Measurements from ENCODE around the gene GNB4. TPM values are rescaled to one million over a fixed set of nuclear protein-coding genes. Genes with fewer than 3 reads are reported as not detected.

GNB4 gene
- 1 to 10 TPM; 1.4 TPM for total RNA-seq

DNA sequence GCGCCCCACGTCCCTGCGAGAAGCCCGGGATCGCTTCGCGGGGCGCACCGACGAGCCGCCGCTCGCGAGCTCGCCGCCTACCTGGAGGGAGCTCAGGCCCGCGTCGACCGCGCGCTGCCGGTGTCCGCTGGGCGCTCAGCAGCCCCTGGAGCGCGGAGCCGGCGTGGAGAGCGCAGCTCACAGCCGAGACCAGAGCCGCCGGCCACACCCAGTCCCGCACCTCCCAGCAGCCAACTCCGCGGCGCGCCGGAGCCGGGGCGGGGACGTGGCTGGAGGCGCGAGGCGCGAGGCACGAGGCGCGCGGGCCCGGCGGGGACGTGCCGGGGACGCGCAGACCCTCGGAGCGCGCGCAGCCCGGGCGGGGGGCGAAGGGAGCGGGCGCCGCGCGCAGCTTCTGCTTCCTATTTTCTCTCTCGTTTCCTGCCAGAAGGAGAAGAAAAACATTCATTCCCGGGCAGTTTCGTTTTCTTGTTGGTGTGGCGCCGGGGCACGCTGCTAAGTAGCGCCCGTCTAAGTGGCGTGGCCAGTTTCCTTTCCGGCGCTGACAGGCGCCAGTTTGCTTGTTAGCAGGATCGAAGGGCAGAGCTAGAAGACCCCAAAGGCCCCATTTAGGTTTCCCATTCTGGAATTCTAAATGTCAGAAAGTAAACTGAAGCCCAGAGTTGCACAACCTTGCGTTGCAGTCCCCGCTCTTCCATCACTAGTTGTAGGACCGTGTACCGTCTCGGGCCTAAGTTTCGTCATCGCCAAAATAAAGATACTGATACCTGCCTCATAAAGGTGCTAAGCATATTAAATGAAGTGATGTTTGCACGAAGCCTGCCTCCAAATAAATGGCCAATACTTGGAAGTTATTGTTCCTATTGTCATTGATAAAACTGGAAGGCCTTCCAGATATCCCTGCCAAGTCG lies at the start of gene GNB4:
TSS of gene GNB4 (minus strand) at position 206 of the 911 bp plus-strand sequence. CDS start 25,270 bp downstream, outside the sequence.
- ChIA-PET CTCF (no interaction called here), POLR2A (no interaction called here)

DNA sequence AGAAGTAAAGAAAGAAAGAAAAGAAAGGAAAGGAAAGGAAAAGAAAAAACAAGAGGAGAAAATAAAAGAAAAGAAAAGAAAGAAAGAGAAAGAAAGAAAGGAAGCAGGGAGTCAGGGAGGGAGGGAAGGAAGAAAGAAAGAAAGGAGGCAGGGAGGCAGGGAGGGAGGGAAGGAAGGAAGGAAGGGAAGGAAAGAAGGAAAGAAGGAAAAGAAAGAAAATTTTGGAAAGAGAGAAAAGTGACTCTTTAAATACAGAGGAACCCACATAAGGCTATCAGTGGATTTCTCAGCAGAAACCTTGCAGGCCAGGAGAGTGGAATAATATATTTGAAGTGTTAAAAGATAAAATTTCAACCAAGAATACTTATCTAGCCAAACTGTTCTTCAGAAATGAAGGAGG lies 44.2 kb upstream of the GNB4 start:
- CTCF ChIA-PET = no interaction called here

DNA sequence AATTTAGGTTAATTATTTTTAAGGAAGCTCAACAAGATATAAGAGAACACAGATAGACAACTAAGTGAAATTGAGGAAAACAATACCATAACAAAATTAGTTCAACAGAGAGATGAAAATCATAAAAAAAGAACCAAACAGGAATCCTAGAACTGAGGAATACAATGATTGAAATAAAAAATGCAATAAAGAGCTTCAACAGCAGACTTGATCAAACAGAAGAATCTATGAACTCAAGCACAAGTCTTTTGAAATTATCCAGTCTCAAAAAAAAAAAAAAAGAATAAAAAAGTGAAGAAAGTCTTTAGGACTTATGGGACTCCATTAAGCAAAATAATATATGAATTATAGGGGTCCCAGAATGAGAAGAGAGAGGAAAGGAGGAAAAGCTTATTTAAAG lies 42.0 kb upstream of the GNB4 start:
- POLR2A ChIA-PET = interaction anchor here (0.6 kb wide), 1 partner anchor 722 kb away, joined by 15 read pairs; no protein-coding TSS in a partner anchor
- CTCF ChIA-PET = no interaction called here

More for the DNA sequence above, 44.2 kb upstream of the GNB4 start:
- POLR2A ChIA-PET = no interaction called here

DNA sequence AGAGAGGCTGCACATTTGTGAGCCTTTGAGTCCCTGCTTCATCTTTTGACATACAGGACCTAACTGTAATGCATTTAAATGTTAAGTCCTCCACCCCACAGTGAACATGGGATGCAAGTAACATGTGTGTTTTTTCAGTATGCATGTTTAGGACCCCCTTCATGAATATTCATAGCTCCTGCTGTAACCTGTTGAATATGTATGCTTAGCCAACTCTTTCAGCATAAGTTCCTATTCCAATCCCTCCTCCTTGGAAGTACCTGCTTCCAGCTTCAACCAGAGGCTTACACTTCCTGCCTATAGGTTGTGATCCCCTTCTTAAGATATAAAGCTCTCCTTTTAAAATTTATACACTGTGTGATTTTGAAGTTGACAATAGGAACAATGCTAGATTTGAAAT lies 36.9 kb upstream of the GNB4 start:
- CTCF ChIA-PET = no interaction called here
- POLR2A ChIA-PET = no interaction called here

DNA sequence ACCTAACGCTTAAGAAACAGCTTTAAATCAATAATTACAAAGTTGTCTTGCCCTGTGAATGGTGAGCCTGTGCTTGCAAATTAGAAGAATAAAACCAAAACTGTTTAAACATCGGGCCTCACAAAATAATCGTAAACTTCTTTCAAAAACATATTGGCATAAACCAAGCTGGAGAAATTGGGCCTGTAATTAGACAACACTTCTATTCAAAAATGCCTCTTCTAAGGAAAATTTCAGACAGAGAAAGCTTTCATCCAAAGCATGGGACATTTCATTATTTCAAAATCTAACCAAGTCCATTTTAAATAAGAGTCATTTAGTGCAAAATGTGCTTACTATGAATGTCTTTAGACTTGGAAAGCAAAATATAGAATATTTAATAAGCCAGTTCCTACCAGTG lies 35.5 kb upstream of the GNB4 start:
- ChIA-PET POLR2A (no interaction called here), CTCF (no interaction called here)

DNA sequence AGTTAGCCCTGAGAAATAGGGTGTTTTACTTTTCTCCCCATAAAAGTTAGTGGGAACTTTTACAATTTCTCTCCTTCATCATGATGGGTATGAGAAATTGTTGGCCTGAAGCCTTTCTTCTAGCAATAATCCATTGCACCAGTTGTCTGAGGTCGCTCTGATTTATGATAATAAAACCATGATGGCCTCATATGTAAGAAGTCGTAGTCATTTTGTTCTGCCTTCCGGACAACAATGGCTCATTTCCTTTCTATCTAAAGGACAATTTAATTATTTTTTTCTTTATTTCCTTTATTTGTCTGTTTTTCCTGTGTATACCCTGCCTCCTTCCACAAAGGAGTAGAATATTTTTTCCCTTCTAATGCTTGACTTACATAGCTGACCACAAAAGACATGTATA lies 31.6 kb upstream of the GNB4 start:
- CTCF ChIA-PET = no interaction called here

DNA sequence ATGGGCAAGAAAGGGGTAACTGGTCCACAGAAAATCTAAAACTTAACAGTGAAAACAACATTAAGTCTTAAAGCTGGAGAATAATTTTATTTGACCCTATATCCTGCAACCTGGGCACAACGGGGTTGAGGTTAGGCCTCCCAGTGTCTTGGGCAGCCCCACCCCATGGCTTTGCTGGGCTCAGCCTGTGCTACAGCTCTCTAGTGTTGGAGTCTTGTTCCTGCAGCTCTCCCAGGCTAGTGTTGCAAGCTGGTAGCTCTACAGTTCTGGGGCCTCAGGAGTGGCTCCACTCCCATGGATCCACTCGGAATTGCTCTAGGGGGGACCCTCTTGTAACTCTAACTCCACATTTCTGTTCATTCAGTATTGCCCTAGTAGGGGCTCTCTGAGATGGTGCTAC lies 24.9 kb upstream of the GNB4 start:
- POLR2A ChIA-PET = no interaction called here
- CTCF ChIA-PET = no interaction called here

More for the DNA sequence above, 31.6 kb upstream of the GNB4 start:
- POLR2A ChIA-PET = no interaction called here

DNA sequence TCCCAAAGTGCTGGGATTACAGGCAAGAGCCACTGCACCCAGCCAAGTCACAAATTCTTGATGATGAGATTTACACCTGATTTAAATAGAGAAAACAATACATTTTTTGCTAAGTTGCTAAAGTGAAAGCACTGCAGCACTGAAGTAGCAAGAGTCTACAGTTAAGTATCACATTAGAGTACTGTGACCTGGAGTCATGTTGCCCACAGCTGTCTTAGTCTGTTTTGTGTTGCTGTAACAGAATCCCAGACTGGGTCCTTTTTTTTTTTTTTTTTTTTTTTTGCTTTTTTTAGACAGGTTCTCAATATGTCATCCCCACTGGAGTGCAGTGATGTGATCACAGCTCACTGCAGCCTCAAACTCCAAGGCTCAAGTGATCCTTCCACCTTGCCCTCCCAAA lies 23.2 kb upstream of the GNB4 start:
- CTCF ChIA-PET = no interaction called here
- POLR2A ChIA-PET = no interaction called here

DNA sequence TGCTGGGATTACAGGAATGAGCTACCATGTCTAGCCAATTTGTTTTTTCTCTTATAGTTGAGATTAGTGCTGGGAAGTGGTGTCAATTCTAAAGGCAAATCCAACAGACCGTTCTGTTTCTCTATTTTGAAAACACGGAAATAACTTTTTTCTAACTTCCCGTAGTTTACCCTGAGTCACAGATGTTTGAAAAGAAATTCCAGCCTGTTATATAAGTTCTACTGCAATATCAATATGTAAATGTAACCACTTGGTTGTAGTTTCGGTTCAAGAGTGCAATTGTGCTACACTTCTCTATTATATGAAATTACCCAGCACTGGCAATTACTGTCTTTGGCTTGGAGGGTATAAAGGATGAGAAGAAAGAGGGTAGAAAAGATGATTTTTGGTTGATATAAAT lies 22.3 kb upstream of the GNB4 start:
- POLR2A ChIA-PET = no interaction called here
- CTCF ChIA-PET = no interaction called here

DNA sequence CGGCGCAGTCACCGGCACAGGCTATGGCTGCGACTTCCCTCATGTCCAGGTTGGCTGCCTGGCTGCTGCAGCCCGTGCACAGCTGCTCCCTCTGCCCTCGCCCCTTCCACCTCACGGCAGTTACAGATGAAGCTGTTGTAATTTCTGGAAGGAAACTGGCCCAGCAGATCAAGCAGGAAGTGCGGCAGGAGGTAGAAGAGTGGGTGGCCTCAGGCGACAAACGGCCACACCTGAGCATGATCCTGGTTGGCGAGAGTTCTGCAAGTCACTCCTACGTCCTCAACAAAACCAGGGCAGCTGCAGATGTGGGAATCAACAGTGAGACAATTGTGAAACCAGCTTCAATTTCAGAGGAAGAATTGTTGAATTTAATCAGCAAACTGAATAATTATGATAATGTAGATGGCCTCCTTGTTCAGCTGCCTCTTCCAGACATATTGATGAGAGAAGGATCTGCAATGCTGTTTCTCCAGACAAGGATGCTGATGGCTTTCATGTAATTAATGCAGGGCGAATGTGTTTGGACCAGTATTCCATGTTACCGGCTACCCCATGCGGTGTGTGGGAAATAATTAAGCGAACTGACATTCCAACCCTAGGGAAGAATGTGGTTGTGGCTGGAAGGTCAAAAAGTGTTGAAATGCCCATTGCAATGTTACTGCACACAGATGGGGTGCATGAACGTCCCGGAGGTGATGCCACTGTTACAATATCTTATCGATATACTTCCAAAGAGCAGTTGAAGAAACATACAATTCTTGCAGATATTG lies 13.2 kb upstream of the GNB4 start:
- ChIA-PET POLR2A (no interaction called here), CTCF (no interaction called here)

DNA sequence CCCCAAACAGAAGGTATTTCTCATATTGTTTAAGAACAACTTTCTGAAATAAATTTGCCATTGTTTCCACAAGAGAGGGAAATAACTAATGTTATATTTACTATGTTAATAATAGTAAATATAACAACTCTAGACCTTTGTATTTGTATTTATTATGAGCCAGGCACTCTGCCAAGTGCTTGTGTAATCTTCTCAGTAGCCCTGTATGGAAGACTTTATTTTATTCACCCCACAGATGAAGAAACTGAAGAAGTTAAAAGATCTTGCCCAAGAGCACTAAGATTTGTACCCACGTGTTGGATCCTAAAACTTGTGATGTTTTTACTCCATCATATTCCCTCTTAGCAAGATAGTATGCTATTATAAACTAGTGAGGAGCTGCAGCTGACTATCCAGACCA lies 12.0 kb upstream of the GNB4 start:
- POLR2A ChIA-PET = no interaction called here

DNA sequence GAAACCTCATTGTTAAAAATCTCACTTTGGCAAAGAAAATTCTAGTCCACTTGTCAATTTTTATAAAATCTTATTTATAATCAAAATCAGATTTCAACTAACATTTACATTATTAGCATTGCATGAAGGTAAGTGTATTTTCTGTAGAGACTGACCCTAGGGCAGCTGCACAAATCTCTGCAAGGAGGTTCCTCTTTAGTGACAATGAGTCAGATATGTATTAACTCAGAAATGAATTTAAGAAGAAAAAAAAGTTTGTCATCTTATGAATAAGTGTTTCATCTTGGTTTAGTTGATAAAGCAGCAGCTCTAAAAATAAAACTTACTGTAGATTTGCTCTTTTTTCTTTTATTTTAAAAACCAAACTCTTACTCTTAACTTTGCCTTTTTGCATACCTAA lies 9.0 kb upstream of the GNB4 start:
- ChIA-PET CTCF (interaction anchor here (0.9 kb wide), 1 partner anchor 10 kb away, joined by 3 read pairs; no protein-coding TSS in a partner anchor), POLR2A (no interaction called here)

More for the DNA sequence above, 12.0 kb upstream of the GNB4 start:
- CTCF ChIA-PET = no interaction called here

DNA sequence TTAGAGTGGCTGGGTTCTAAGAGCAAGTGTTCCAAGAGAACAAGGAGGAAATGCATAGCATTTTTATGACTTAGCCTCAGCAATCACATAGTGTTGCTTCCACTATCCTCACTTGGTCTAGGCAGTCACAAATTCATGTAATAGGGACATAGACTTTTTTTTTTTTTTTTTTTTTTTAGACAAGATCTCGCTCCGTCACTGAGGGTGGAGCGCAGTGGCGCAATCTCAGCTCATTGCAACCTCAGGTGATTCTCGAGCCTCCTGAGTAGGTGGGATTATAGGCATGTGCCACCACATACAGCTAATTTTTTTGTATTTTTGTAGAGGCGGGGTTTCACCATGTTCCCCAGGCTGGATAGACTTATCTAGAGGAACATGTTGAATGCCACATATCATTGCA lies 4.7 kb upstream of the GNB4 start:
- POLR2A ChIA-PET = no interaction called here
- CTCF ChIA-PET = no interaction called here

DNA sequence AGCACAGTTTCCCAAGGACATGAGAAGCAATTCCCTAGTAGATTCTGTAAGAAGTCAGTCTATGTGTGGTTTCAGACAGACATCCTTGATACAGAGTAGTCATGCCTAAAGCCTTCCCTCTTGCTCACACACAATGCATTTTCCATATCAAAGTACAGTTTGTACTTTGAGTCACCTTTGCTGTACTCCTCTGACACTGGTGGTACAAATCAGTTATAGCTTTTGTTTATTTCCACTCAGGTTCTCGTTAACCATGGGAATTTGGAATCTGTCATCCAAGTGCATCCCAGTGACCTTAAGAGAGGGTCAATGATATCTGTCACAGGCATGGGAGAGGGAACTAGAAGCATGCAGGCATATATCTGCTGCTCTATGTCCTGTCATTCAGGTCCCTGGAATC lies 3.6 kb upstream of the GNB4 start:
- CTCF ChIA-PET = no interaction called here
- POLR2A ChIA-PET = no interaction called here

DNA sequence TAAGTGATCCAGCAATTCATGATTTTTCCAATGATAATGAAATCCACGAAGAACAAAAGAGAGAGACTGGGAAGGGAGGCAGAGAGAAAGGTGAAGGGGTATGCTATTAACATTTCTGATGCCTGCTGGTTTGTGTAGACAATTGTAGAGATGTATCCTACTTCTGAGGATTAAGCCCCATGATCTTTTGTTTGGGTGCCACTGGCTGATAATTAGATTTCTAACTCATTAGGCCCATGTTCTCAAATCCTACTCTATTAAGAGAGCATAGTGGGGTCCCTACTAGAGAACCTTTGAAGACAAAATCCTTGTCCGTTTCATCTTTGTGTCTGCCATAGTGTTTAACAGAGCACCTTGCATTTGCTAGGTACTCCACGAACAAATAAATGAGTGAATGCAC lies 2.7 kb upstream of the GNB4 start:
- CTCF ChIA-PET = no interaction called here
- POLR2A ChIA-PET = no interaction called here

DNA sequence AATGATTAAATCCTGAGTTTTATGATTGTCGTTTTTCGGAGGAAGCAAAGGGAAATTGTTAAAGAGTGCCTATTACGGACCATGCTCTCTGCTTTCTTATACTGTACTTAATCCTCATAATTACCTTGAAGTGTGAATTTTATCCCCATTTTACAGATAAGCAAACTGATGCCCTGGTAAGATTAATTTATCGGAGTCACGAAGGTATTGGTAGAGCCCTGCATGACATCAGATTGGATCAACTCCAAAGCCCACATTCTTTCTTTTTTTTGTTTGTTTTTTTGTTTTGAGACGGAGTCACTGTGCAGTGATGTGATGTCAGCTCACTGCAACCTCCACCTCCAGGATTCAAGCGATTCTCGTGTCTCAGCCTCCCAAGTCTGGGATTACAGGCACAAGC lies 1.6 kb upstream of the GNB4 start:
- POLR2A ChIA-PET = no interaction called here
- CTCF ChIA-PET = no interaction called here

DNA sequence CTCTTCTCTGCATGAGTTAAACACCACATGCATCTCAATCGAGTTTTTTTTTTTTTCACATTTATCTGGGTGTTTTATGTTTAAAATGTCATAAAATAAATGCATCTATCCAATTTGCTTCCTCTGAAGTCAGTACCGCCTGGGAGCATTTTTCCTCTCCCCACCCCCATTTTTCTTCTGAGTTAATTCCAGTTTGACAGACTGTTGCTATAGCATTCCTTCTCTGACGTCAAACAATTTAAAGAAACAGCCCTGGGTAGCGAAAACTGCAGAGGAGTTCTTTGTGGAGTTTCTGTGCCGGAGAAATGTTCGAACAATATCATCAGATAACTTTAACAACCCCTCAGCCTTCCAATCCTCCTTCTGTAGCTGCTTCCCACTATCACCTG lies 900 bp upstream of the GNB4 start:
- CTCF ChIA-PET = no interaction called here
- POLR2A ChIA-PET = no interaction called here

DNA sequence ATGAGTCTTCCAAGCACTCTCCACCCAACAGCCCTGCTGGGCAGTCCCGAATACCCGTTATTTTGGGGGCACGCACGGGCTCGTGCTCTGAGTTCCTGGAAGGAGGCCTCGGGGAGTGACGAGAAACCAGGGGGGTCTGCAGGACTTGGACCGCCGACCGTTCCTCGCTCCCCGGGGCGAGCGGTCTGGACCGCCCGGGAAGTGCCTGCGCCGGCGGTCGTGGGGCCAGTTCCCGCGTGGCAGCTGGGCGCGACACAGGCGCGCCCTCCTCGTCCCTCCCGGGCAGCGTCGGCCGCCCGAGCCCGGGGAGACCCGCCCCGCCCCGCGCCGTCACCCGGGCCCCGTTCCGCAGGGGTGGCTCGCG lies 387 bp downstream of the GNB4 start:
- CTCF ChIA-PET = no interaction called here
- POLR2A ChIA-PET = no interaction called here

DNA sequence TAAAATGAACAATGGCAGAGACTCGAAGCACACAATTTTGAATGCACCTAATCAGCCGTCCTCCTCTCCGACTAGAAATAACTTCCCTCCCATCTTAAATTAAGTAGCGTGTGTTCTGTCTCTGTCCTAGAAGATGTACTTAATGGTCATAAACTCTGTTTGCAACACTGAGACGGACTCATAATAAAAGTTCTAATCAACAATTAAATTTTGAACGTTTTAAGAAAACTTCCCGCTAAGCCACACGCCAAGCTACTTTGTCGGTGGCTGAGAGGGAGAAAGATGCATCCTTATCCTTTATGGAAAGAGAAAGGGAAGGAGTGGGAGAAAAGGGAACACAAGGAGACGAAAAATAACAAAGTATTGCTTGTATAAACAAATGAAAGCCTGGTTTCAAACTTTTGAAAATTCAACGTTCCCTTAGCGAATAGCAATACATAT lies 989 bp downstream of the GNB4 start:
- ChIA-PET CTCF (interaction anchor here (1.2 kb wide), 1 partner anchor 10 kb away, joined by 3 read pairs; no protein-coding TSS in a partner anchor), POLR2A (no interaction called here)

DNA sequence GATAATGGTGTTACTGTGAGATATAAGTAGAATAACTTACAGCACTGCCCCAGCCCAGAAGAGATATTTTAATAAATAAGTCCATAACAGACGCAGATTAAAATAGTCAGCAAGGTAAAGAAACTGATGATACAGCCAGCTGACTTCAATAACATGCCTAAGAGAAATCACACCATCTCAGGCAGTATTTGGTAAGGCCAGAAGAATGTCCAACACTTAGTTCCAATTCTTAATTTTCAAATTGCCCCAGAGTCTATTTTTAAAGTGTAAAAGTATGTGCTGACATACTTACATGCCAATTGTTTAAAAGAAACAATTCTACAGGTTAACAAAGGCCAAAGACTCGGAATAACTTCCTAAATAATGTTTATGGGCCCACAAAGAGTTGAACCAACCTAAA lies 1.6 kb downstream of the GNB4 start:
- CTCF ChIA-PET = interaction anchor here (0.9 to 1.2 kb wide), 2 partner anchors 11 to 12 kb away, joined by 3 read pairs; no protein-coding TSS in a partner anchor
- POLR2A ChIA-PET = no interaction called here

DNA sequence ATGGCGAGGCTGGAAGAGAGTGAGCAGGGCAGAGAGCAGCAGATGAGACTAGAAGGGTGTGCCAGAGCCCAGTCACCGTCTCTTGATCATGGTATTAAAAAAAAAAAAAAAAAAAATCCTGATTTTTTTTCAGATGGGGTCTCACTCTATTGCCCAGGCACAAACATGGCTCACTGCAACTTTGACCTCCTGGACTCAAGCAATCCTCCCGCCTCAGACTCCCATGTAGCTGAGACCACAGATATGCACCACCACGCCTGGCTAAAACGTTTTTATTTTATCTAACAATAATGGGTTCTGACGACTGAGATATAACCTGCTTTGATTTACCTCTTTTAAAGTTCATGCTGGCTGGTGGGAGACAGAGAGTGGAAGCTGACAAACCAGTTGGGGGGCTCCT lies 4.0 kb downstream of the GNB4 start:
- ChIA-PET CTCF (no interaction called here), POLR2A (no interaction called here)
